Coronary artery (tissue), 2 donors: ENCODE results near the gene PINK1.
A peak's percentile ranks its signal among the peaks of the same experiment; 100 is the strongest.

Source experiments
- DNase-seq: peaks from one replicate; pipeline ENCODE4 v3.0.0-alpha.2; 2017; ENCODE audit warnings: low spot score
- H3K27ac ChIP-seq, 2 donors: fragments of 200-600 bp; sonication (generic); one replicate each; pipeline ENCODE4 v1.5.1; 2016 to 2019
- H3K4me3 ChIP-seq: fragments of 200-600 bp; sonication (generic); 2 replicates; pipeline ENCODE4 v1.5.1; 2016; ENCODE audit warnings: mild to moderate bottlenecking, moderate library complexity
- TF ChIP-seq, protein P1 (sequence below): fragments of 200-600 bp; sonication (generic); IDR thresholded peaks from one replicate; pipeline ENCODE4 v1.5.1; 2019; ENCODE audit warnings: antibody characterized with exemption

Gene PINK1

DNA sequence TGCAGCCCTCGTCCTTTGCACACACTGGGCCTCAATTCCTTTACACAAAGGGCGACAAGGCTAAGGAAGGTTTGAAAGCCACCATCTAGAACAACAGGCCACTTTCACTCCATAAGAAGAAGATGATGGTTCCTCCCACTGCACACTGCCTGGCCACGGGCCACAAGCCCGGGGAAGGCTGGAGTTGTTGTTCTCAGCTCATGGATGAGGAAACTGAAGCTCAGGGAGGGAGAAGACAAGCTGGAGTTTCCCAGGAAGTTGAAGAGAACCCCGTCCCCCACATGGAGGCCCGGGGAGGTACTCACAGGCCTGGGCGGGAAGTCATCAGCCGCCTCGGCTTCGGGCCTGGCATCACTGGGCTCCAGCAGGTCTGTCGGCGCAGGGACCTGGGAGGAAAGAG, 52.5 kb downstream of the PINK1 start:
- H3K27ac ChIP-seq, result peak overlapping the region in 1 of 2 donors; percentile 82
- H3K4me3 ChIP-seq, result no peak overlapping the region
- DNase-seq, result no peak
- TF ChIP-seq, protein P1, sequence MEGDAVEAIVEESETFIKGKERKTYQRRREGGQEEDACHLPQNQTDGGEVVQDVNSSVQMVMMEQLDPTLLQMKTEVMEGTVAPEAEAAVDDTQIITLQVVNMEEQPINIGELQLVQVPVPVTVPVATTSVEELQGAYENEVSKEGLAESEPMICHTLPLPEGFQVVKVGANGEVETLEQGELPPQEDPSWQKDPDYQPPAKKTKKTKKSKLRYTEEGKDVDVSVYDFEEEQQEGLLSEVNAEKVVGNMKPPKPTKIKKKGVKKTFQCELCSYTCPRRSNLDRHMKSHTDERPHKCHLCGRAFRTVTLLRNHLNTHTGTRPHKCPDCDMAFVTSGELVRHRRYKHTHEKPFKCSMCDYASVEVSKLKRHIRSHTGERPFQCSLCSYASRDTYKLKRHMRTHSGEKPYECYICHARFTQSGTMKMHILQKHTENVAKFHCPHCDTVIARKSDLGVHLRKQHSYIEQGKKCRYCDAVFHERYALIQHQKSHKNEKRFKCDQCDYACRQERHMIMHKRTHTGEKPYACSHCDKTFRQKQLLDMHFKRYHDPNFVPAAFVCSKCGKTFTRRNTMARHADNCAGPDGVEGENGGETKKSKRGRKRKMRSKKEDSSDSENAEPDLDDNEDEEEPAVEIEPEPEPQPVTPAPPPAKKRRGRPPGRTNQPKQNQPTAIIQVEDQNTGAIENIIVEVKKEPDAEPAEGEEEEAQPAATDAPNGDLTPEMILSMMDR, result no peak

DNA sequence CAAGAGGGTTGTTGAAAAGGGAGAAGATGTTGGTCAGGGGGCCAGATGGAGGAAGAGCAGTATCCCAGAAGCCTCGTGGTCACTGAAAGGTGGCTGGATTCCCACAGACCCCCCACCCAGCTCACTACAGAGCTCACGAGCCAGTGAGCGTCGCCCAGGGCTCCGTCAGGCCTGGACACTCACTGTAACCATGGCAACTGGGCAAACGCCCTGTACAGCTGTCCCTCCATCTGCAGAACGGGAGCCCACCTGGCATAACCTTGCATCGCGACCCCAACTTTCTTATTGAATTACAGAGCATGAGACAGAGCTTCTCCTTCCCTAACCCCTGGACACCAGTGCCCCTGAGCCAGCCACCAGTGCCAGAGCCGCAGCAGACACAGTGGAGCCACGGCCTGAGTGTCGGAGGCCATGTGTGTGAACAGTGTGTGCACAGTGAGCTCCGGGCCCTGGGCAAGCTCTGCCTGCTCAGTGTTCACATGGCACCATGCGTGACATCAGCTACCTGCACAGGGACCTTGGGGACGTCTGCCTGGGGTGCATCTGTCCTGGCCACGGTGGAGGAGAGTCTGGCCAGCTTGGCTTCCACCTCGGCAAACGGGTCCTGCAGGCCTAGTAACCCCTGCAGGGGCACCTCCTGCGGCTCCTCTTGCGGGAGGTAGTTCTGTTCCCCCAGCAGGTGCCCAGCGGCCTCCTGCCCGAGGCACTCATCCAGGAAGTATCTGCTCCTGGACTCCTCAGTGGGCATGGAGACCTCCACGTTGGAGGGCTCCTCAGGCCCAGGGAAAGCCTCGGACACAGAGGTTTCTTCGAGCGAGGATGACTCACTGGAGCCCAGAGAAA, 53.8 kb downstream of the PINK1 start:
- TF ChIP-seq, protein P1, result no peak
- Histone ChIP-seq H3K4me3 (no peak overlapping the region), H3K27ac (no peak overlapping the region)
- DNase-seq, result no peak

DNA sequence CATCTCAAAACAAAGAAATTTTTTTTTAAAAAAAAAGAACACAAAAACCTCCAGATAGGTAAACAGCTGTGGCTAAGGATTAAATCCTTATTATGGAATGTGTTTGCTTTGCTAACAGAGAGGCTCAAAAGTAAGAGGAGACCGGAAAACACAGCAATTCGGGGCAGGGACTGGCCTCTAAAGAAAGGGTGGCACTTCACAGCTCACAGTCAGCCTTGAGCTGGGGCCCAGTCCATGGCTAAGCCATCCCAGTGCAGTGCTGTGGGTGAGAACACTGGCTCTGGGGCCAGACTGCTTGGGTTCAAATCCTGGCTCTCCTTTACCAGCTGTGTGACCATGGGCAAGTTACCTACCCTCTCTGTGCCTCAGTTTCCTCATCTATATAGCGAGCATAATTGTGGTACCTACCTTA, 56.4 kb downstream of the PINK1 start:
- DNase-seq, result no peak
- TF ChIP-seq, protein P1, result no peak
- no peak overlapping the region for H3K27ac ChIP-seq
- no peak overlapping the region for H3K4me3 ChIP-seq

DNA sequence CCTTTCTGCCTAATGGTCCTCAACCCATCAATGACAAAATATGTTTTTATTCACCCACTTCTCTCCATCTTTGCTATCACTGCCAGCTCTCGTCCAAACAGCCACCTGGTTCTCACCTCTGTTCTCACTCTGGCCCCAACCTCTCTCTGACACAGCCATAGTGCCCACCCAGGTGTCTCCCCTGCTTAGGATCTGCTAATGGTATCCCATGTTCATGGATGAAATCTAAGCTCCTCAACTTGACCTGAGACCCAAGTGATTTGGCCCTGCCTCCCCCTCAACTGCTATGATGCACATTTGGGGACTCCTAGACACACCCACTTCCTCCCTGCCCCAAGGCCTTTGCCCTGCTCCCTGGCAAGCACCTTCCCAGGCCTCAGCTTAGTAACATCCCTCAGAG, 58.6 kb downstream of the PINK1 start:
- TF ChIP-seq, protein P1, result no peak
- Histone ChIP-seq H3K4me3 (no peak overlapping the region), H3K27ac (no peak overlapping the region)
- DNase-seq, result no peak

DNA sequence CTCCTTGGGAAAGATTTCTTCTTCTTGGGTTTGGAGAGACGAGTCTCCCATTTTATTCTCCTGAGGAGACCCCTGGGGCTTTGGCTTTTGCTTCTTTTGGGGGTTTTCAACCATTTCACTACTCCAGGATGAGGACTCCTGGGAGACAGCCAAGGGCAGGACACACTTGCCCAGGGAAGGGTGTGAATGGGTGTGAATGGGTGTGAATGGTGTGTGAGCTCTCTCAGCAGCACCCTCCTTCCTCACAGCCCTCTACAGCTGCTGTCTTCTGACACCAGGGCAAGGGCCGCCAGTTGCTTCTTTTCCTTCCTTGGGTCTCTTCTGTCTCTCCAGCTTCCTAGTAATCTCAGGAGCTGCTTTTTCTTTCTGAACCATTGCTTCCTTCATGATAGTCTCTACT, 60.4 kb downstream of the PINK1 start:
- TF ChIP-seq, protein P1, result no peak
- H3K4me3 ChIP-seq, result no peak overlapping the region
- DNase-seq, result no peak
- H3K27ac ChIP-seq, result no peak overlapping the region

DNA sequence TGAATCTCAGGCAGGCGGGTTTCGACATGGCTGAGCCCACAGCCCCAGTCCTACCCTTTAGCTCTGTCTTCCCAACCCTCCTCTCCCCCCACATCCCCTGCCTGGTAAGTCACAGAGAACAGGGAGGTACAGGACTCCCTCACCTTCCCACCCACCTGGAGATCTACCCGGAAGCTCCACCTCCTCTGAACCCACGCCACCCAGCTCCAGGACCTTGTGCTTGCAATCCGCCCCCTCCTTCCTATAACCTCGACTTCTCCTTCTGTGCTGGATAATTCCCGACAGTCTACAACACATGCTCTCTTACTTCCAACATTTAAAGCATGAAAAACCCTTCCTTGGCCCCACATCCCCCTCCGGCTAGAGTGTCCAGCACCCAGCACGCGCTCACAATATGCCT, 62.3 kb downstream of the PINK1 start:
- no peak overlapping the region for H3K4me3 ChIP-seq
- TF ChIP-seq, protein P1, result no peak
- H3K27ac ChIP-seq, result no peak overlapping the region
- no peak for DNase-seq
